HG02981 (cell line): Measurements from ENCODE around the gene ERC2.

Experiments used
- ATAC-seq: cut with Tn5 transposase; IDR thresholded peaks from one replicate; pipeline ENCODE4 v1.9.1; 2021; ENCODE audit warnings: mild to moderate bottlenecking, moderate library complexity; ENCODE audit not compliant: unreplicated experiment

ERC2 gene

GRCh38 chr3:56130036-56130435 lies 338.2 kb downstream of the ERC2 start:
- ATAC-seq: no peak

GRCh38 chr3:56126632-56127031 lies 341.6 kb downstream of the ERC2 start:
- ATAC-seq: no peak

GRCh38 chr3:56125358-56126005 lies 342.8 kb downstream of the ERC2 start:
- no peak for ATAC-seq

GRCh38 chr3:56124546-56124945 lies 343.7 kb downstream of the ERC2 start:
- ATAC-seq: no peak

- no peak for ATAC-seq
Measured at GRCh38 chr3:56123487-56123886, 344.8 kb downstream of the ERC2 start.

GRCh38 chr3:56122911-56123310 lies 345.4 kb downstream of the ERC2 start:
- no peak for ATAC-seq

- no peak for ATAC-seq
Measured at GRCh38 chr3:56121716-56122115, 346.6 kb downstream of the ERC2 start.

- ATAC-seq: no peak
Measured at GRCh38 chr3:56119575-56120349, 348.5 kb downstream of the ERC2 start.

- no peak for ATAC-seq
Measured at GRCh38 chr3:56118968-56119367, 349.3 kb downstream of the ERC2 start.

GRCh38 chr3:56115698-56116097 lies 352.6 kb downstream of the ERC2 start:
- no peak for ATAC-seq

- ATAC-seq: no peak
Measured at GRCh38 chr3:56115199-56115598, 353.1 kb downstream of the ERC2 start.

- ATAC-seq: no peak
Measured at GRCh38 chr3:56113908-56114307, 354.4 kb downstream of the ERC2 start.

GRCh38 chr3:56113231-56113630 lies 355.0 kb downstream of the ERC2 start:
- no peak for ATAC-seq

GRCh38 chr3:56111606-56112304 lies 356.5 kb downstream of the ERC2 start:
- no peak for ATAC-seq

- ATAC-seq: no peak
Measured at GRCh38 chr3:56110886-56111285, 357.4 kb downstream of the ERC2 start.

GRCh38 chr3:56107157-56107556 lies 361.1 kb downstream of the ERC2 start:
- no peak for ATAC-seq

- no peak for ATAC-seq
Measured at GRCh38 chr3:56102032-56102431, 366.2 kb downstream of the ERC2 start.

GRCh38 chr3:56101576-56101975 lies 366.7 kb downstream of the ERC2 start:
- ATAC-seq: no peak

- ATAC-seq: no peak
Measured at GRCh38 chr3:56096999-56097398, 371.3 kb downstream of the ERC2 start.

- ATAC-seq: no peak
Measured at GRCh38 chr3:56094170-56094569, 374.1 kb downstream of the ERC2 start.

GRCh38 chr3:56089739-56090138 lies 378.5 kb downstream of the ERC2 start:
- ATAC-seq: no peak
